ENCODE results near the gene SLC1A3.
"Not testable (repeated sequence)": the region's sequence is repeated elsewhere in the genome, so short reads cannot be mapped to it uniquely, and the experiment has no call there.

The SLC1A3 gene

DNA sequence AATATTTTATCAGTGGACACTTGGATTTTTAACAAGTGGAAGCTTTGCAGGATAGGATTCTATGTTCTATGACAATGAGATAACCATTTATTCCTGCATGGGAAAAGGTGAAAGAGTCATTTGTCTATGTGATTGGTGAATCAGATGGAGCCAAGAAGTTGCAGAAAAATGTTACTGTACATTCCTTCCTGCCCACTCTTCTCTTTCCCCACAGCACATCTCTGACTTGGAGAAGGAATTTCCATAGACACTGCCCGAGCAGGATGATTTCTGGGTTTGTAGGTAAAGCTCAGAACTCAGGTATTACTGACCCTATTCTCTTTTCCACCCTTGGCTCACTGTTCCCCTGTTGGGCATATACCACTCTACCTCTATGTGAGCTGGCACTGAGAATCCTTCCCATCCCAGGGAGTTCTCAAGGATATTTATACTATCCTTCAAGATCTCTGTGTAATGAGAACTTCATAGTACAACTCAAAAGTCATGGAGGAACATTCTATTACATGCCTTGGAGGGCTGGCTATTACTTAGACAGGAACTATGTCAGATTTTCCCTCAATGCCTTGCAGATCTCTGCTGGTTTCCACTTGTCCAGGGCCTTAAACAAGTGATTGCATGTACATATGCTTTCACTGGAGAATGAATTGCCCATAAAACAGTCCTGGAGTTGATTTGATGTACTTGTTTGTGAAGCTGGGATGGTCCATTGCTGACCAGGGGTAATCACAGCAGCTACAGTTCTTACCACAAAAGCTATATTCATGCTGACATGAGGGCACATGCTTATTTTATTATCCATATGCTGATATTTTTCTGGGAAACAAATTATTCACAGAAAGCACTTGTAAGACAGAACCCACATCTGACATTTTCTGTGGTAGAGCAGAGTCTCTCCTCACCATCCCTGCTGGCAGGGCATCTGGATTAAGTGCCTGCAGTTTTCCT is 24.1 kb downstream of the SLC1A3 start:
- DNase-seq (ENCODE audit: low read depth): no peak

DNA sequence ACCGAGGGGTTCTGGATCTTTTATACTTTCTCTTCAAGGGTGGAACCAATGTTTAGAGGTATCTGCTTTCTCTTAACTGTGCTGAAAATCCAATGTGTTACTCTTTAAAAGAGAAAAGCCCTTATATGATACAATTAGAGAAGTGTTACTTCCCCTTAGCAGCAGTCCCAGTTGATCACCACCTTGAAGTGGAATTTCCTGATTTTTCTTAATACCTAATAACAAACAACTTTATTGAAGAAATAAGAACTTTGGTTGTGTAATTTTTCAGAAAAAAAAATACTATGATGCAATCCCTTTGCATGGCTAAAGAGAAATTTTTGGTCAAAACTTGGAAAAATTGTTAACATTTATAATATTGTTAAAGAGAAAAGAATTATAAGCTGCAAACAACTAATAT is 24.7 kb downstream of the SLC1A3 start:
- no peak for DNase-seq (ENCODE audit: low read depth)

DNA sequence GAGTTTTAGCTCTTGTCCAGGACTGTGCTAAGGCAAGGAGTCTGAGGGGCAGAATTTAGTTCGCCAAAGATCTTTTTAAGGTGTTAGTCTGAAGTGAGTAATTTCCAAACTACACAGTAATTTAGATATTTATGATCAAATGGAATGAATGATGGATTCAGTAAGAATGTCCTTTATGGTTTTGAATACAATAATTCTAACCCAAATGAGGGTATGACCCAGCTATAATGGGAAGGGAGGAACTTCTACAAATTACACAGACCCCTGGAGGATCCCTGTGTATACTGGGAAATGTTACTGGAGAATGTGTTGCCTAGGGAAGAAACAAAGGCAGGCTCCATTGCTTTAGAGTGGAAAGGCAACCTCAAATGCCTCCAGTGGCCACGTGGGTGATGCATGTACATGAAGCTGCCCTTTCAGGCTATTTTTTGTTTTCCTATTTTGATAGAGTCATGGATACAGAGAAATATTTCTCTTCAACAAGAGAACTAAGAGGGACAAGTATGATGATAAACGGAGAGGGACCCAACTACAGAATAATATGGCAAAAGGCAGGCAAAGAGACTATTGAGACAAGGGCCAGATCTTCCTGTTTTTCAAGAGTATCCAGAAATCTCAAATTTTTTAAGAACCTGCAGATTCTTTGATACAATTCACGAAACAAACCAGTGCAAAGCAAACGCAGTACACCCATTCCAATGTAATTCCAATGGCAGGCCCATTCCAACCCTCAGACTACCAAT is 25.4 kb downstream of the SLC1A3 start:
- no peak for DNase-seq (ENCODE audit: low read depth)

DNA sequence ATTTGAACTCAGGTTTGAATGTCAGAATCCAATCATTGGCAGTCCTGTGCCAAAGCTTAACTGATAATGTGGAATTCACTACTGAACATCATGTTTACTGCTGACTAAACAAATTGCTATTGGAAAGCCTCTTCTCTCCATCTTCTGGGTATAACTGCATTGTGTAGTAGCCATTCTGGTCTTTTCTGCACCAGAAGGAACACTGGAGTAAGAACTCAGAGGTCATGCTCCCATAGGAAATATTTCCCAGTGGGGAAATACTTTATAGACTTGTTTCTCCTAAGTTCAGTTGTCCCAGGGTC is 25.9 kb downstream of the SLC1A3 start:
- no peak for DNase-seq (ENCODE audit: low read depth)

DNA sequence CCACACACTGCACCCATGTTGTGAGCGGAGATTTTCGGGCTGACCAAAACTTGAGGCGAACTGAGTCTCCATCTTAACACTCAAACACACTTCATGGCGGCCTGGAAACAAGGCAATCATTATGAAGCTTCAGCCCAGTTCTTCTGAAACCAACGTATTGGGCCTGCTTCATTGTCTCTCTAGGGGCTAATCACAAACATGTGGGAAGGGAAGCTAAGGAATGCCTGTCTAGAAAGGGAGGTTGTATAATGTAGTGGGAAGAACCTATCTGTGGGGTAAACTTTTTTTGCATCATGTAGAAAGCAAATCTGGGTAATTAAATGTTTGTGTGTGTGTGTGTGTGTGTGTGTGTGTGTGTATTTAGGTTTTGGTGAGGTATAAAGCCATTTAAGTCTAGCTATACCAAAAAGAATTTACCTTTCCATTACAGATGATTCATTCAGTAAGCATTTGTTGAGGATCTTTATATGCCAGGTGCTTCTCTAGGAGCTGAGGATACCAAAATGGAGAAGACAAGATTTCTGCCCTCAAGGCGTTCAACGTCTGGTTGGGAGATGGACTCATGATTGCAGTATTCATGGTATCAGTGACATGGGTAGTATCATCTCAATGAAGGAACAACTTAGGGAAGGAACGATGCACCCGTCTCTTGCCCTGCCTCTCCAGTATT is 29.4 kb downstream of the SLC1A3 start:
- no peak for DNase-seq (ENCODE audit: low read depth)

DNA sequence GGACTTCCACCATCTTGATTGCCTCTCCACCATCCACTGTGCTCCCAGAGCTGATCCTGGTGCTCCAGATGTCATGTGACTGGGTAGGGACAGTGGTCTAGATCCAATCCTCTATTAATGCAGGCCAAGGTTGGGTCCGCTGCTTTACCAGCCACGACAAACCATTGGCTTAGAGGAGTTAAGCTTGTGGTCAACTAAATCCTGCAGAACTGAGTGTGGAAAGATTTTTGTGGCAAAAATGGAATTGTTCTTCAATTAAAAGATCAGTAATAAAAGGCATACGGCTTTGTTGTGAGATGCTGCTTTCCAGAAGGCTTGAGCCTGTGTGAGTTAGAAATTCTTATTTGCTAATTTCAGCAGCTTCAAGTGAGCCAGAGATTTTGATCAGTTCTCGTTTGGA is 30.7 kb downstream of the SLC1A3 start:
- no peak for DNase-seq (ENCODE audit: low read depth)

DNA sequence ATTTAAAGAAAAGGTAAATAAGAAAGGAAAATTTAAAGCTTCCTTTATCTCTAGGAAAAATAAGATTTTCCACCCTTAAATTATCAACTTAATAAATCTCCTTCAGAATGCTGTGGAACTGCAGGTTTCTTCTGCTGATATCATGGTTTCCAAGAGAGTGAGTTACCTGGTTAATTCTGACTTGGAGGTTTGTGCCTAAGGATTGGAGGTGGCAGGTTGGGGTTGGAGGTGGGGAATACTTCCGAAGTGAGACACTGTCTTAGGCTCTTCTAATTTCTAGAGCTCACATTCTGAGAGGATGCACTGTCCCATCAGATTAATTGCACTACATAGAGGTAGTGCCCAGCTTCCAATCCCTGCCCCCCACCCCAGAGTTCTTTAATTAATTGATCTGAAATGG is 31.1 kb downstream of the SLC1A3 start:
- no peak for DNase-seq (ENCODE audit: low read depth)

DNA sequence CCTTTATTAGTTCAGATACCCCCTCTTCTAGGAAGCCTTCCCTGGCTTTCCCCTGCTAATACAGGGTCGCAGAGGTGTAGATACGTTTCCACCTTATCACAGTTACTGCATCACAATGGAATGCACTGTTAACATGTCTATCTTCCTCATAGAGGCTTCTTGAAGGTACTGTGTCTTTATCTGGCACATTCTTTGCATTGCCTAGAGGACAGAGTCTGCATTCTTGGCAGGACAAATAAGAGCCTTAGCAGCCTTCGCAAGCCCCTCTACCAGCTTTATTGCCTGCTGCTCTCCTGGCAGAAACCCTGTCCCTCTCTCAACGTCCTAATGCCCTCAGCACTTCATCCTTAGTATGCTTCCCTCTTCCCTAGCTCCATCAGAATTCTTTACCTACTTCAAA is 31.6 kb downstream of the SLC1A3 start:
- no peak for DNase-seq (ENCODE audit: low read depth)

DNA sequence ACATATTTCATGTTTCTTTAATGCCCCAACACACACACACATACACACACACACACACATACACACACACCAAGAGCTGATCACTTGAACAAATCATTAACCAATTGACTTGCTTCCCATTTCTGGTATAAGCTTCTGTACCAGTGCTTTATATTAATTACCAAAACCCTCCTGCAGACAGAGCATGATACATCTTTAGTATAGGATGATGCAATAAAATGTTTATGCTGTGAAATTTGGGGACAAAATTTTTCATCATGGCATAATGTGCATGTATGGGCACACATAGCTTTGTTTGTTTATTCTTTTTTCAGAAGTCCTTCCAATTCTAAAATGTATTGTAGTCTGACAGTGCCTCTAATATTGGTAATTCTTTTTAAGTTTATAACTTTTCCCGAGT is 34.5 kb downstream of the SLC1A3 start:
- no peak for DNase-seq (ENCODE audit: low read depth)

DNA sequence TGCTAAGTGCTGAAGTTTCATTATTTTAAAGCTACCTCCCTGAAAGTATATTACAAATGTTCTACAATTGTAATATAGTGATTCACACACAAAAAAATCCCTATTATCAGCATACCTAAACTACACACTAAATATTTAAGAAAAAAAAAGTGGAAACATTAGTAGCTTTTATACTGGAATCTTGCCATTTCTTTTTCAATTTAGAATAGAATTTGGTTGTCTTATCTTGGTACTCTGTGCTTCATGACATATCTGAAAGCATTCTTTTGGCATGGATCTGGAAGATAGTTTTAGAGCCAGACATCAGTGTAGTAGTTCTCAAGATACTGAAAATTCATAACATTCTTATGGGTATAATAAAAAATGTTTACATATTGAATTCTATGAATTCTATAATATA is 35.0 kb downstream of the SLC1A3 start:
- DNase-seq (ENCODE audit: low read depth): no peak

DNA sequence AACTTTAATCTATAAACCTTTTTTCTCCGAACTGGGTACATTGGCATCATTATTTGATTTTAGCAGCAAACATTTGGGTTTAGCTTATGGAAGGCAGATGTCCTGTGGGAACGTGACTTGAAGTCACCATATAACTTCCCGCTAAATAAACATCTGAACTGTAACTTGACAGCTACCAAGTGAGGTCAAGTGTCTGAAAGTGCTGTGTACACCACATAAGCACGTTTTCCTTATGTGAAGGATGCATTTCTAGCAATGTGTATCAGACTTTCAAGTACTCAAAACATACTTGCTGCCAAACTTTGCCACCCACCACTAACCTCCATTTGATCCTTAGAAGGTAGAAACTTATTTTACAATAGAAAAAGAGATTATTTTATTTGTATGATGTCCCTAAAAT is 35.7 kb downstream of the SLC1A3 start:
- no peak for DNase-seq (ENCODE audit: low read depth)

DNA sequence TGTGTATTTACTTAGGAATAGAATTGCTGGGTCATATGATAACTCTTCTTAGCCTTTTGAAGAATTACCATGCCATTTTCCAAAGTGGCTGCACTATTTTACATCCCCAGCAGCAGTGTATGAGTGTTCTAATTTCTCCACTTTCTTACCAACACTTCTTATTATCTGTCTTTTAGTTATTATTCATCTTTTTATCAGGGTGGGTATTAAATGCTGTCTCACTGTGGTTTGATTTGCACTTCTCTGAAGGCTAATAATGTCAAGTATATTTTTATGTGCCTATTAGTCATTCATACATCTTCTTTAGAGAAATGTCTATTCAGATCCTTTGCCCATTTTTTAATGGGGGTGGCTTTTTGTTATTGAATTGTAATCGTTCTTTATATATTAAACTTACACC is 36.8 kb downstream of the SLC1A3 start:
- DNase-seq (ENCODE audit: low read depth): no peak

DNA sequence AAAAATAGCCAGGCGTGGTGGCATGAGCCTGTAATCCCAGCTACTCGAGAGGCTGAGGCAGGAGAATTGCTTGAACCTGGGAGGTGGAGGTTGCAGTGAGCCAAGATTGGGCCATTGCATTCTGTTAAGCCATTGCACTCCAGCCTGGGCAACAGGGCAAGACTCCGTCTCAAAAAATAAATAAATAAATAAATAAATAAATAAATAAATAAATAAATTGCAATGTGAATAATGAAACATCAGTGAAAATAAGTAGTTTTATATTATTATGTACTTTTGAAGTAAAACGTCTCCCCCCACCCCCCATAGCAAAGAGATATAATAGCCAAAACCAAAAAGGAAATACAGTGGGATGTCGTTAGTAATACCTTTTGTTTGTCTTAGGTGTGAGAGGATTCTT is 37.4 kb downstream of the SLC1A3 start:
- DNase-seq (ENCODE audit: low read depth): not testable (repeated sequence)

DNA sequence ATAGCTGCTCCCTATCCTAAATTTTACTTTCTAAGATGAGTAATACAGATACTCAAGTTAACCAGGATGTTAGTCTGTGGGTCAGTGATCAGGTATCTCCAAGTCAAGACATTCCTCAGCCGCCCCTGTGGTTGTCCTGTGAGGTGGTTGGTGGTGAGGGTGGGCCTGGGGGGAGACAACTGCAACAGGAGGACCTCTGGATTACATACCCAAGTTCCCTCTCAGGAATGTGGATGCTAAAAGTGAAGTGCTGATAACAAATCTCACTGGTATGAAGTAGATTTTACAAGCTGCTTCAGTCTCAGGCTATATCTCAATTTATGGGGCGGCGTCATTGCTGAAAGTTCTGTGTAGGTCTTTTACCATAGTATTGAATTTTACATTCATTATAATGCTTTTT is 38.3 kb downstream of the SLC1A3 start:
- DNase-seq (ENCODE audit: low read depth): no peak

DNA sequence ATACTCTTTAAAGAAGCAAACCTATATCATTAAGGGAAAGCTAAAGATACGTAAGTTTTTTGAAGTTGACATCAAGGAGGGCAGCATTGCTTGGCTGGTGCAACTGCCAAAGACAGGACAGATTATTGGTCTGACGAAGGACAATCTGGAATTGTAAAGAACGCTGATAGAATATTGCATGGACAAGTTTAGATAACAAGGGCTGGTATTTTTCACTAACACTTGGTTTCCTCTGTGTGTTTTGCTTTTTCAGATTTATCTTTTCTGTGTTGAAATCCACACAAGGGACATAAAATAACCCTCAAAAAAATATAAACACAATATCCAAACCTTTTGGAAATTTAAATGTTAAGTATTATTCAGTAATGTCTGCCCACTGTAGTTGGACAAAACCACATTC is 39.7 kb downstream of the SLC1A3 start:
- no peak for DNase-seq (ENCODE audit: low read depth)

DNA sequence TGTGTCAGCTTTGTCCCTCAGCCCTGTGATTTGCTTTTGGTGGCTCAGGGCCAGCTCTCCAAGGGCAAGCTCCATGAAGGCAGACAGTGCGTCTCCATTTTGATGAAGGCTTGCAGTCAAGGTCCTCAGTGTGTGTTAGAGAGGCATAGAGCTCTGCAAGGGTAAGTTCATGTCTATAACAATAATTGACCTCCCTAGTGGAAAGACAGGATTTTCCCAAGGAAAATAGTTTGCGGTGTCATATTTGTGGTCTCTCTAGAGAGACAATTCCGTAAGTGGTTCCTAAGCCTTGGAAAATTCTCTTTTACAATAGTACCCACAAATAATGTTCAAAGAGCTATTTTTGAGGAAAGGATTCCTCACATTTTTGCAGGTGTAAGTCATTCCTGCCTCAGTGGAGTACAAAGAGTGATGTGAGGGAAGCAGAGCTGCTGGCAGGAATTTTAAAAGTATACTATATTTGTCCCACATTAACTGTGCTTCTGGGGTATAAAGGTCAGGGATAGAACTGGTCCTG is 40.2 kb downstream of the SLC1A3 start:
- DNase-seq (ENCODE audit: low read depth): no peak

DNA sequence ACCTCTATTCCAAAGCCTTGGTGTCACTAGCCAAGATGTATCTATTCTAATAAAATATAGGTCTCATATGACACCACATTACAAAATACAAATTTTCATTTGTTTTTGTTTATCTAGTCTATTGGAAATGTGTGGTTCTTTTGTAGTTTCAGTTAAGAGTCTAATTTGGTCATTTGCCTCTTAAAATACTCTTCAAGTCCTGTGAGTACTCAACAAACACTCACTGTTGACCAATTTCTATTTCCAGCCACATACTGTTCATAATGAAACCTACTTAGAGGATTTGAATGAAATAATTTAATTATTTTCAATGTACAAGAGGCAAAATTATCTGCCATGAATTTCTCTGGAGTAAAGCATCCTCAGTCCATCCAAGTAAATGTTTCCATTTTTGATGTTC is 40.6 kb downstream of the SLC1A3 start:
- DNase-seq (ENCODE audit: low read depth): no peak

DNA sequence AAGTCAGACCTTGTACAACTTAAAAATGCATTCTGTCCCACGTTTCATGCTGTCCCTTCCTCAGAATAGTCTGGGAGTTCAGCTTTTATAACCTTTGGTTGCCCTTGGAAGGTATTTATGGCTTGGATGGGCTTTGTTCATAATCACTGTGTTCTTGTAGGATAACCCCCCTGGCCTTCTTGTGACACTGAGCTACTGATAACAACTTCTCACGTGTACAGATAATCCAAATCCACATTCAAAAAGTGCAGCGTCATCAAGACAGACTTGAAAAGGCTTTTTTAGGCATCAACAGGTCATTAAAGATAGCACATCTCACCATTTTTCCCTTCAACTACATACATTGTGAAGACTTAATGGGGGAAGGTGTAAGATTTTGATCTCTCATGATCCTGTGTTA is 42.0 kb downstream of the SLC1A3 start:
- DNase-seq (ENCODE audit: low read depth): no peak

DNA sequence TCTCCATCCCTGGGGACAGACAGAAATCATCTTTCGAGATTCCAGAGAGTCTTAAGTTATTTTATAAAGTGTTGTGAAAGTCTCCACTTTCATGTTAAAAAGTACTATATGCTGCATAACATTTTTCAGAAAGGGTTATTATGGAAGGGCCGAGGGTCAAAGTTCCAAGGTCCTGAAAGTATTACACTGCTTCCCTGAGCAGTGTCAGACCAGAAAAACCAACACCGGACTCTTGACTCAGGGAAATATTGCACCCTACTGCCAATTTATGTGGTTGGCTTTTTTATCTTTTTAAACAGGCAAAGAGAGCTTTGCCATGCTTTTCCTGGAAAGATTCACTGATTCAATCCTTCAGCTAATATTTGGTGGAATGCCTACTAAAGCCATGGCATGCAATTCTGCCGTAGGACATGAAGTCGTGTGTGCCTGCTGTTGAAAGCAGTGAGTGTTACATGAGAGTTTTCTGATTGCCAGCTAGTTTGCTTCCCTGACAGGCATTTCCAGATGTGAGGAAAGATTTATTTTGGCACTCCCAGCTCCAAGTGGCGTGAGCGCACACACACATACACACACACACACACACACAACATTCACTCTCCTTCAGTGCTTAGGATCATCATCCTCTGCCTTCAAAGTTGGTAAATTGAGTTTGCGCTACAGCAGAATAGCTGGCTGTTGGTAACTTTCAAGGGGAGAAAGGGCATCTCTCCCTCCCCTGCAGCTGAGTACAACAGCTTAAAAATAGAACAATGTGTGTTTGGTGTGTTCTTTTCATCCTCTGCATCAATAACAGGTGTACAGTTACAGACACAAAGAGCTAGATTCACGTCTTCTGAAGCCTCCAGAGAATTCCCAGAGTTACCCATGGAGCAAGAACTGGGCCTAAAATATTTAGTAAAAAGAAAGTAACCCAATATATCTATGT is 45.6 kb downstream of the SLC1A3 start:
- DNase-seq (ENCODE audit: low read depth): no peak

DNA sequence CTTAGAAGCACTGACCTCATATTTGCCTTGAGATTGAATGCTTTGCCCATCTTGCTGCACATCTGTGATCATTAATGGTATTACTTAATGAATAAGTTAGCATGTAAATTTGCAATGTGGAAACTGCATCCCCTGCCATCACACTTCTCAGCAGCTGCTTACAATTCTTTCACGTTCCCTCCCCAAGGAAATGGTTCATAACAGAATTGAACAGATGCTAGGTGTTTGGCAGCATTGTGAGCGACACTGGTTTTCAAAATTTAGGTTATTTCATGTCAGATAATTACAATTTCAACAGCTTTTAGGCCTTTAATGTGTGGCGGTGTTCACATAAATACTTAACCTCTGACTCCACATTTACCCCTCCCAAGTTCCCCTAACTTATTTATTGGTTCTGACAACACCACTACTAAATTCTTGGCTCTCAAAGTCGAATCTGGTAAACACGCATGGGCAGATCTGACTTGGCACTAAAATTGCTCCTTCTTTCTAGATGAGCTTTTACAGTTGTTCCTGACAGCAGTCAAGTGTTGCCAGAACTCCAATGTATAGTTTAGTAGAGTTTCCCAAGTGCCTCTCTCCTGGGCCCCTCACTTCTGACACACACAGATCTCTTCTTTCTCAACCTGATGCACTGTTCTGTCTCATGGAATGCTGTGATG is 46.8 kb downstream of the SLC1A3 start:
- no peak for DNase-seq (ENCODE audit: low read depth)

DNA sequence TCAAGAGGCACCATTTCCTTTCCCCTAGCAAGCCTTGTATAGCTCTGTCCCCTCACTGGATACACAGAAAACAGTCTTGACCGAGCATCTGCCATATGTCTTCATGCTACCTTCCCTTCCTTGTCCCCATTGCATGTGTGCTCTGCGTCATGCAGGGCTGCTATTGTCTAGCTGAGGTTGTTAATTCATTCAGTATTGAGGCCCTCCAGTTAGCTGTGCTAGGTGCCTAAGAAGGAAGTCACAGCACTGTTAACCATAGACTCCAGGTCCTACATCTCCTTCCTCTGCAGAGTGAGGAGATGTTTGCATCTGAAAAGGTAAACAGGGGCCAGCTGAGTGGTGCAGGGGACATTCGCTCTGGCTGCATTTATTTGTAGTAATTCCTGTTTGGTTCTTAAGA is 48.2 kb downstream of the SLC1A3 start:
- no peak for DNase-seq (ENCODE audit: low read depth)
